Uterine smooth muscle cell (primary cell): ENCODE results near the gene CA6. TPM values are rescaled to one million over a fixed set of nuclear protein-coding genes. Genes with fewer than 3 reads are reported as not detected.

ENCODE experiments used
- total RNA-seq: library from RNA; depleted of rRNA; stranded (reverse); fragments of >200 nt; gene quantifications from 2 replicates; pipeline ENCODE4 v1.2.3, GENCODE V29; 2014

The CA6 gene
- not detected in 2 replicates for total RNA-seq

GRCh38 chr1:8945568-8945967 is at the start of gene CA6:
CA6 (plus strand) TSS chr1:8945868; CDS start chr1:8945887, 19 bp downstream.

Other genes with a start within 250 kb of the CA6 start
- gene RERE, start 128.2 kb upstream of the CA6 start, total RNA-seq, result 35.5 and 42.5 TPM in 2 replicates
- gene ENO1, start 67.2 kb upstream of the CA6 start, total RNA-seq, result 1,481 and 2,991 TPM in 2 replicates
- not detected in 2 replicates for gene SLC2A7, start 80.6 kb downstream of the CA6 start, total RNA-seq
- 2.3 and 6.1 TPM in 2 replicates for gene SLC2A5, start 123.8 kb downstream of the CA6 start, total RNA-seq
- 5.1 and 5.4 TPM in 2 replicates for gene GPR157, start 183.2 kb downstream of the CA6 start, total RNA-seq